K562 (cell line): ENCODE measurements around the gene CRYZL1. TPM values are rescaled to one million over a fixed set of nuclear protein-coding genes. Genes with fewer than 3 reads are reported as not detected.

Experiments used
- ATAC-seq: fragments of 200-7000 bp; cut with Tn5 transposase; 3 replicates; pipeline ENCODE4 v1.9.1; 2020; ENCODE audit warnings: moderate library complexity
- BruUV-seq: library from RNA; stranded (reverse); fragments of 400-500 nt; replicated peaks from 2 replicates; lab custom pipeline; 2021; lab: Mats Ljungman, UMichigan
- CTCF ChIA-PET: fragments of 300-600 bp; formaldehyde crosslinking; extraction: SDS; loops from one replicate; lab custom pipeline; 2021; ENCODE audit warnings: low intra/inter-chr PET ratio; lab: Yijun Ruan, JAX
- POLR2A ChIA-PET: fragments of 300-600, 350-650 bp; sonication (Branson Sonifier 250); formaldehyde crosslinking; extraction: SDS; loops from one replicate; lab custom pipeline; 2021; ENCODE audit warnings: antibody characterized with exemption, inconsistent platforms; lab: Yijun Ruan, JAX
- DNase-seq, 4 experiments: peaks; one replicate each; pipeline versions ENCODE4 v3.0.0 to v3.0.0-alpha.2; 2011 to 2018; ENCODE audit warnings: low spot score in 3 of 4, mixed read lengths in 3 of 4; ENCODE audit errors: extremely low read depth in 1 of 4
- FAIRE-seq: peaks from 2 replicates; lab custom pipeline; 2011; peaks lifted over from hg19 to GRCh38; lab: Jason Lieb, UNC
- H2AFZ ChIP-seq: 2 replicates; pipeline ENCODE4 v1.6.0; 2011; ENCODE audit warnings: low read depth, low read length, control low read depth, inconsistent platforms
- H3K27ac ChIP-seq: fragments of 200-600 bp; 3 replicates; pipeline ENCODE4 v1.8.0; 2011; ENCODE audit warnings: low read depth, mild to moderate bottlenecking, control low read depth, inconsistent platforms, low read length, moderate library complexity, mixed read lengths; ENCODE audit errors: extremely low read depth
- H3K27me3 ChIP-seq, 2 experiments: fragments of 300-600 bp in 1 of 2; 2 replicates in 1 of 2; 3 replicates in 1 of 2; pipeline versions ENCODE4 v1.6.0 to v1.8.0; 2011; ENCODE audit warnings: inconsistent platforms in 2 of 2, low read length in 2 of 2, mild to moderate bottlenecking in 1 of 2, mixed read lengths in 1 of 2, moderate library complexity in 1 of 2; ENCODE audit not compliant: control insufficient read depth in 2 of 2, insufficient read depth in 2 of 2
- H3K36me3 ChIP-seq: fragments of 300-600 bp; 3 replicates; pipeline ENCODE4 v1.8.0; 2011; ENCODE audit warnings: mild to moderate bottlenecking, low read length, inconsistent platforms; ENCODE audit not compliant: control insufficient read depth, insufficient read depth
- H3K4me1 ChIP-seq, 2 experiments: fragments of 200-600 bp in 1 of 2; replicated peaks in 1 of 2; 2 replicates in 1 of 2; 3 replicates in 1 of 2; pipeline versions ENCODE4 v1.5.1 to v1.8.0; 2011; ENCODE audit warnings: inconsistent platforms in 2 of 2, low read length in 2 of 2, mild to moderate bottlenecking in 1 of 2, mixed read lengths in 1 of 2, moderate library complexity in 1 of 2; ENCODE audit not compliant: control insufficient read depth in 2 of 2, insufficient read depth in 2 of 2
- H3K4me2 ChIP-seq: 2 replicates; pipeline ENCODE4 v1.6.1; 2011; ENCODE audit warnings: low read length, control low read depth, inconsistent platforms, mixed read lengths; ENCODE audit not compliant: insufficient read depth
- H3K4me3 ChIP-seq: fragments of 200-600 bp; sonication (generic), shearing (Covaris generic); 2 replicates; pipeline ENCODE4 v1.5.1; 2016; ENCODE audit warnings: control low read depth, inconsistent platforms
- H3K79me2 ChIP-seq: fragments of 200-600 bp; 3 replicates; pipeline ENCODE4 v1.8.0; 2011; ENCODE audit warnings: low read length, inconsistent platforms; ENCODE audit not compliant: control insufficient read depth, insufficient read depth
- H3K9ac ChIP-seq, 2 experiments: 2 replicates each; pipeline versions ENCODE4 v1.6.0 to v1.6.1; 2011; ENCODE audit warnings: low read depth in 2 of 2, low read length in 2 of 2, control low read depth in 1 of 2, inconsistent platforms in 1 of 2, mild to moderate bottlenecking in 1 of 2, mixed read lengths in 1 of 2; ENCODE audit not compliant: insufficient read depth in 1 of 2
- H3K9me1 ChIP-seq: one replicate; pipeline ENCODE4 v1.6.0; 2011; ENCODE audit warnings: inconsistent platforms, mild to moderate bottlenecking, low read length, moderate library complexity; ENCODE audit not compliant: control insufficient read depth, insufficient read depth
- H3K9me3 ChIP-seq: replicated peaks from 2 replicates; pipeline ENCODE4 v1.5.1; 2011; ENCODE audit warnings: low read depth, low read length, inconsistent platforms; ENCODE audit not compliant: control insufficient read depth, insufficient read depth
- H4K20me1 ChIP-seq: replicated peaks from 2 replicates; pipeline ENCODE4 v1.6.1; 2011; ENCODE audit warnings: low read length, inconsistent platforms, mixed read lengths; ENCODE audit not compliant: control insufficient read depth, insufficient read depth
- ATF1 ChIP-seq, 2 experiments: fragments of 450-650 bp in 1 of 2; IDR thresholded peaks; 2 replicates each; pipeline ENCODE4 v1.6.1; 2016; ENCODE audit warnings: missing compliant biosample characterization in 1 of 2, missing genetic modification characterization in 1 of 2
- DACH1 ChIP-seq: fragments of 450-650 bp; IDR thresholded peaks from 2 replicates; pipeline ENCODE4 v1.6.1; 2018; ENCODE audit not compliant: partially characterized antibody
- ELF2 ChIP-seq: fragments of 250-450 bp; sonication (Bioruptor Pico); IDR thresholded peaks from 2 replicates; pipeline ENCODE4 v1.5.0; 2021; ENCODE audit warnings: mild to moderate bottlenecking
- FOXM1 ChIP-seq, 2 experiments: fragments of 450-650 bp in 1 of 2; sonication (generic) in 1 of 2; formaldehyde crosslinking in 1 of 2; IDR thresholded peaks; 2 replicates each; pipeline versions ENCODE4 v1.6.1 to v1.9.0; 2017 to 2022; ENCODE audit warnings: low read depth in 2 of 2, mild to moderate bottlenecking in 2 of 2, missing genetic modification reagents in 1 of 2, moderate library complexity in 1 of 2
- HDAC2 ChIP-seq: fragments of 450-650 bp; IDR thresholded peaks from 2 replicates; pipeline ENCODE4 v1.6.1; 2016; ENCODE audit warnings: mild to moderate bottlenecking
- KLF13 ChIP-seq: fragments of 450-650 bp; IDR thresholded peaks from 2 replicates; pipeline ENCODE4 v1.6.1; 2016; ENCODE audit warnings: missing genetic modification characterization, low read depth, mild to moderate bottlenecking, missing compliant biosample characterization, moderate library complexity, borderline replicate concordance
- RBM25 ChIP-seq: fragments of 200-400 bp; formaldehyde crosslinking; IDR thresholded peaks from 2 replicates; pipeline ENCODE4 v1.6.1; 2018; ENCODE audit warnings: low read length, low read depth, moderate library complexity; ENCODE audit not compliant: severe bottlenecking
- SMARCA5 ChIP-seq: fragments of 450-650 bp; IDR thresholded peaks from 2 replicates; pipeline ENCODE4 v1.6.1; 2016
- ZKSCAN3 ChIP-seq: fragments of 250-450 bp; sonication (Bioruptor Pico); IDR thresholded peaks from 2 replicates; pipeline ENCODE4 v1.4.0; 2020
- ZNF384 ChIP-seq: IDR thresholded peaks from 2 replicates; pipeline ENCODE4 v1.6.1; 2012; ENCODE audit warnings: low read depth, low read length, improper control_type of control experiment
- ZNF507 ChIP-seq: conservative IDR thresholded peaks from 2 replicates; pipeline ENCODE4 v1.6.1; 2017; ENCODE audit warnings: missing genetic modification characterization, missing compliant biosample characterization
- WGBS: fragments of 100-300 bp; shearing (Covaris generic); methylation state at CpG from one replicate; pipeline ENCODE4 v1.1.6; 2016; ENCODE audit warnings: low coverage, mixed read lengths; ENCODE audit not compliant: insufficient coverage; ENCODE audit errors: missing lambda C conversion rate; 5-methylcytosine and 5-hydroxymethylcytosine counted together
- in situ Hi-C: fragments of 300-500 bp; cut with MboI; formaldehyde crosslinking; loops from 4 replicates; pipeline ENCODE4 v1.15.0; 2018; ENCODE audit warnings: inconsistent platforms, mixed read lengths
- intact Hi-C: fragments of 100-400 bp; cut with micrococcal nuclease; formaldehyde crosslinking; loops from 2 replicates; pipeline ENCODE4 v1.14.2; 2022
- polyA plus RNA-seq, 8 experiments: library from polyadenylated mRNA; depleted of rRNA in 4 of 8; stranded (reverse) in 5 of 8; unstranded in 3 of 8; fragments of >200 nt; fragmentation: Nextera tagmentation in 2 of 8; fragmentation: Illumina TruSeq in 1 of 8; extraction: Ambion mirVana in 2 of 8; extraction: Trizol in 1 of 8; gene quantifications; 2 replicates each; pipeline versions ENCODE4 v1.2.1 to v1.2.3, GENCODE V29; 2011 to 2014; ENCODE audit warnings: inconsistent platforms in 1 of 8, missing spikeins in 1 of 8
- total RNA-seq, 7 experiments: library from RNA; depleted of rRNA in 6 of 7; stranded (reverse); fragments of >200 nt in 6 of 7; fragmentation: Illumina TruSeq in 2 of 7; extraction: Trizol in 2 of 7; gene quantifications; 2 replicates each; pipeline versions ENCODE4 v1.2.1 to v1.2.3, GENCODE V29; 2011 to 2021; ENCODE audit warnings: low replicate concordance in 1 of 7
- TF ChIP-seq, protein P1 (sequence below): fragments of 450-650 bp; IDR thresholded peaks from 2 replicates; pipeline ENCODE4 v1.6.1; 2018; ENCODE audit not compliant: partially characterized antibody
- TF ChIP-seq, protein P2 (sequence below): sonication (generic); formaldehyde crosslinking; IDR thresholded peaks from 2 replicates; pipeline ENCODE4 v1.8.0; 2022; ENCODE audit warnings: mild to moderate bottlenecking, low read depth, missing genetic modification reagents
- TF ChIP-seq, protein P3 (sequence below), 2 experiments: fragments of 450-650 bp in 1 of 2; sonication (generic) in 1 of 2; formaldehyde crosslinking in 1 of 2; IDR thresholded peaks in 1 of 2; conservative IDR thresholded peaks in 1 of 2; 2 replicates each; pipeline versions ENCODE4 v1.6.1 to v1.8.1; 2016 to 2023; ENCODE audit warnings: mild to moderate bottlenecking in 2 of 2, moderate library complexity in 2 of 2, inconsistent platforms in 1 of 2, missing genetic modification reagents in 1 of 2

Gene CRYZL1
- total and polyA plus RNA-seq, 9 of the 15 experiments (the other 6 are each of a cell fraction or from before 2014, with no cell fraction given) = 19.9 to 98.2 (median 39.2) TPM

DNA sequence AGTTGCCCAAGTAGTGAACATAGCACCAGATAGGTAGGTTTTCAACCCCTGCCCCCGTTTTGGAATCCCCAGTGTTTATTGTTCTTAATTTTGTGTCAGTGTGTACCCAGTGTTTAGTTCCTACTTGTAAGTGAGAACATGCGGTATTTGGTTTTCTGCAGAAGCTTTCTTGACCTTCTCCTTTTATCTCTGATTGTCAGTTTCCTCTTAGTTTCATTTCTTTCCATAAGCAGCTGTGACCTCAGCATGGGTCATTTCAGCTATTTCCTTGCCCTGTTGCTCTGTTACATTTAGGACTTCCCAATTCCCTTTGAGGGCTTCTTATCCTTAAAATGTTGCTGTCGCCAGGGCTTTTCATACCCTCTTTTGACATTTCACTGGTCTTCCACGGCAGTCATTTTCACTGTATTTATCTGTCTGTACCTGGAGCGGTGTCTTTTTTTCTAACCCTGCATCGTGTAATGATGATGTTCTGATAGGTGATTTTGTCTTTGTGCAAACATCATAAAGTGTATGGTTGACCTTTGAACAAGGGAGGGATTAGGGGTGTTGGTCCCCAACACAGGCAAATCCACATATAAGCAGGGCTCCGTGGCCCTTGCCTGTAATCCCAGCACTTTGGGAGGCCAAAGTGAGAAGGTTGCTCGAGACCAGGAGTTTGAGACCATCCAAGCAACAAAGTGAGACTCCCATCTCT, 15.7 kb upstream of the CRYZL1 start (continued):
- TF ChIP-seq, protein P1, sequence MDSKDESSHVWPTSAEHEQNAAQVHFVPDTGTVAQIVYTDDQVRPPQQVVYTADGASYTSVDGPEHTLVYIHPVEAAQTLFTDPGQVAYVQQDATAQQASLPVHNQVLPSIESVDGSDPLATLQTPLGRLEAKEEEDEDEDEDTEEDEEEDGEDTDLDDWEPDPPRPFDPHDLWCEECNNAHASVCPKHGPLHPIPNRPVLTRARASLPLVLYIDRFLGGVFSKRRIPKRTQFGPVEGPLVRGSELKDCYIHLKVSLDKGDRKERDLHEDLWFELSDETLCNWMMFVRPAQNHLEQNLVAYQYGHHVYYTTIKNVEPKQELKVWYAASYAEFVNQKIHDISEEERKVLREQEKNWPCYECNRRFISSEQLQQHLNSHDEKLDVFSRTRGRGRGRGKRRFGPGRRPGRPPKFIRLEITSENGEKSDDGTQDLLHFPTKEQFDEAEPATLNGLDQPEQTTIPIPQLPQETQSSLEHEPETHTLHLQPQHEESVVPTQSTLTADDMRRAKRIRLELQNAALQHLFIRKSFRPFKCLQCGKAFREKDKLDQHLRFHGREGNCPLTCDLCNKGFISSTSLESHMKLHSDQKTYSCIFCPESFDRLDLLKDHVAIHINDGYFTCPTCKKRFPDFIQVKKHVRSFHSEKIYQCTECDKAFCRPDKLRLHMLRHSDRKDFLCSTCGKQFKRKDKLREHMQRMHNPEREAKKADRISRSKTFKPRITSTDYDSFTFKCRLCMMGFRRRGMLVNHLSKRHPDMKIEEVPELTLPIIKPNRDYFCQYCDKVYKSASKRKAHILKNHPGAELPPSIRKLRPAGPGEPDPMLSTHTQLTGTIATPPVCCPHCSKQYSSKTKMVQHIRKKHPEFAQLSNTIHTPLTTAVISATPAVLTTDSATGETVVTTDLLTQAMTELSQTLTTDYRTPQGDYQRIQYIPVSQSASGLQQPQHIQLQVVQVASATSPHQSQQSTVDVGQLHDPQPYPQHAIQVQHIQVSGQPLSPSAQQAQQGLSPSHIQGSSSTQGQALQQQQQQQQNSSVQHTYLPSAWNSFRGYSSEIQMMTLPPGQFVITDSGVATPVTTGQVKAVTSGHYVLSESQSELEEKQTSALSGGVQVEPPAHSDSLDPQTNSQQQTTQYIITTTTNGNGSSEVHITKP = no peak

DNA sequence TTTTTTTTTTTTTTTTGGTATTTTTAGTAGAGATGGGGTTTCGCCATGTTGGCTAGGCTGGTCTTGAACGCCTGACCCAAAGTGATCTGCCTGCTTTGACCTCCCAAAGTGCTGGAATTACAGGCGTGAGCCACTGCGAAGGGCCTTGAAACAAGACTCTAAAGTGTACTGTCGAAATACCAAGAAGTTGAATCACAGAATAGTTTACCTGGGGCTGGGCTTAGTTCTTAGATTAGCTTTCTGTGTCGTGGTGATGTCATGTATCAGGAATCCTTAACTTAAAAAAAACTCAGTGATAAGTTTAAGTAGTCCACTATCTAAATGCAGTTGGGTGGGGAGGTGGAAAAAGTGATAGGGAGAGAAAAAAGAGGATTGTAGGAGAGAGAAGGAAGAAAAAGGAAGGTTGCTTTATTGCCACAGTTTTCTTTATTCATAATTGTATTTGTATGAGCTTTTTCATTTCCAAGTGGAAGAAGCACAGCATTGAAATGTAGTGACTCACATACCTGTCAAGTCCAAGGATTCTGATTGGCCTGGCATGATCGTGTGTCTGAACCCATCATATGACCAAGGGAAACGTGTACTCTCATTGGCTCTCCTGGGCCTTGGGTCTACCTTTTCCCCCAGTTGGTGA, 14.2 kb upstream of the CRYZL1 start:
- in situ Hi-C loops = no loop called here
- no peaks in the 10 kb centered on the region for H3K36me3 ChIP-seq
- POLR2A ChIA-PET = no interaction called here
- DNase-seq (peak; percentile 32 to 50 (median 42)), FAIRE-seq (no peak), ATAC-seq (peak; percentile 60)
- H4K20me1 ChIP-seq = no peaks in the 10 kb centered on the region
- peaks cover 5 to 14% of the 10 kb centered on the region in 2 experiments; a peak in 4 of 5 replicates for H3K4me1 ChIP-seq
- H3K79me2 ChIP-seq = no peaks in the 10 kb centered on the region
- intact Hi-C loops = no loop called here
- no peak overlapping the region for H3K4me3 ChIP-seq
- H2AFZ ChIP-seq = no peak overlapping the region
- no peak overlapping the region for H3K4me2 ChIP-seq
- WGBS = 22% methylated on average over 8 of the region's 8 CpGs
- no TSS peak for BruUV-seq
- CTCF ChIA-PET = no interaction called here
- no peaks in the 10 kb centered on the region for H3K9me1 ChIP-seq
- H3K9ac ChIP-seq = no peak overlapping the region
- peaks cover 0 to 3% of the 10 kb centered on the region in 2 experiments; a peak in 2 of 5 replicates for H3K27me3 ChIP-seq
- no peak overlapping the region for H3K27ac ChIP-seq
- no peaks in the 10 kb centered on the region for H3K9me3 ChIP-seq
- TF ChIP-seq ZKSCAN3 (CRISPR knock-in tag) (no peak), DACH1 (no peak), ZNF384 (peak; percentile 59), SMARCA5 (no peak), KLF13 (tag) (no peak), ZNF507 (no peak), ATF1 (CRISPR knock-in tag; IDR thresholded peaks at IDR 0.05) (no peak), ATF1 (tag; IDR thresholded peaks at IDR 0.05) (peak; percentile 42), FOXM1 (IDR thresholded peaks at IDR 0.05; ENCODE audit: low read depth) (no peak), FOXM1 (CRISPR knock-in tag; IDR thresholded peaks at IDR 0.05; ENCODE audit: low read depth) (no peak), RBM25 (no peak), ELF2 (CRISPR knock-in tag) (no peak), HDAC2 (no peak)
- TF ChIP-seq, protein P2, sequence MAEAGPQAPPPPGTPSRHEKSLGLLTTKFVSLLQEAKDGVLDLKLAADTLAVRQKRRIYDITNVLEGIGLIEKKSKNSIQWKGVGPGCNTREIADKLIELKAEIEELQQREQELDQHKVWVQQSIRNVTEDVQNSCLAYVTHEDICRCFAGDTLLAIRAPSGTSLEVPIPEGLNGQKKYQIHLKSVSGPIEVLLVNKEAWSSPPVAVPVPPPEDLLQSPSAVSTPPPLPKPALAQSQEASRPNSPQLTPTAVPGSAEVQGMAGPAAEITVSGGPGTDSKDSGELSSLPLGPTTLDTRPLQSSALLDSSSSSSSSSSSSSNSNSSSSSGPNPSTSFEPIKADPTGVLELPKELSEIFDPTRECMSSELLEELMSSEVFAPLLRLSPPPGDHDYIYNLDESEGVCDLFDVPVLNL (CRISPR knock-in tag) = no peak
- TF ChIP-seq, protein P3, sequence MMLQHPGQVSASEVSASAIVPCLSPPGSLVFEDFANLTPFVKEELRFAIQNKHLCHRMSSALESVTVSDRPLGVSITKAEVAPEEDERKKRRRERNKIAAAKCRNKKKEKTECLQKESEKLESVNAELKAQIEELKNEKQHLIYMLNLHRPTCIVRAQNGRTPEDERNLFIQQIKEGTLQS (IDR thresholded peaks at IDR 0.05) = peak; percentile 93
- TF ChIP-seq, protein P3 (CRISPR knock-in tag; conservative IDR thresholded peaks at IDR 0.05) = no peak
